Stimulated activated naive B cell treated with anti-CD40 and anti-IgM and Interleukin-4, amounts not matched to agents 10 μg/mL and 1 μg/mL and 100 μg/mL, for 72 hours (primary cell): ENCODE data around the gene SMLR1.

Source experiments
- ATAC-seq, 2 donors: fragments of 150-1000 bp; cut with Tn5 transposase; replicated peaks; 2 replicates each; pipeline ENCODE4 v1.10.0; 2021; ENCODE audit warnings: moderate library complexity in 1 of 2
- DNase-seq: peaks from one replicate; pipeline ENCODE4 v3.0.0; 2021
- H3K27ac Mint-ChIP-seq: one replicate; pipeline ENCODE4 v1.8.0; 2022; ENCODE audit warnings: mild to moderate bottlenecking, mixed read lengths
- H3K27me3 Mint-ChIP-seq, 2 donors: one replicate each; pipeline ENCODE4 v1.8.0; 2022; ENCODE audit warnings: mixed read lengths in 2 of 2
- H3K36me3 Mint-ChIP-seq, 2 donors: one replicate each; pipeline ENCODE4 v1.8.0; 2022; ENCODE audit warnings: mixed read lengths in 2 of 2, mild to moderate bottlenecking in 1 of 2
- H3K4me1 Mint-ChIP-seq, 2 donors: one replicate each; pipeline ENCODE4 v1.8.0; 2022; ENCODE audit warnings: mixed read lengths in 2 of 2, mild to moderate bottlenecking in 1 of 2
- H3K4me3 Mint-ChIP-seq, 2 donors: one replicate each; pipeline ENCODE4 v1.8.0; 2022; ENCODE audit warnings: mild to moderate bottlenecking in 2 of 2, mixed read lengths in 2 of 2, moderate library complexity in 1 of 2
- H3K9me3 Mint-ChIP-seq, 2 donors: one replicate each; pipeline ENCODE4 v1.8.0; 2022; ENCODE audit warnings: mixed read lengths in 2 of 2, mild to moderate bottlenecking in 1 of 2

Gene SMLR1

GRCh38 chr6:130836055-130836640, 8.9 kb downstream of the SMLR1 start:
- no peak overlapping the region for H3K27ac Mint-ChIP-seq
- DNase-seq (no peak), ATAC-seq (no peak)
- no peak overlapping the region for H3K4me3 Mint-ChIP-seq
- no peaks in the 10 kb centered on the region for H3K27me3 Mint-ChIP-seq
- no peaks in the 10 kb centered on the region for H3K9me3 Mint-ChIP-seq
- H3K4me1 Mint-ChIP-seq, result no peaks in the 10 kb centered on the region
- H3K36me3 Mint-ChIP-seq, result peaks cover 12 to 13% of the 10 kb centered on the region in 2 donors

- H3K36me3 Mint-ChIP-seq, result peaks cover 14 to 18% of the 10 kb centered on the region in 2 donors
- DNase-seq (no peak), ATAC-seq (no peak)
- H3K27me3 Mint-ChIP-seq, result no peaks in the 10 kb centered on the region
- no peak overlapping the region for H3K27ac Mint-ChIP-seq
- no peaks in the 10 kb centered on the region for H3K4me1 Mint-ChIP-seq
- no peaks in the 10 kb centered on the region for H3K9me3 Mint-ChIP-seq
- H3K4me3 Mint-ChIP-seq, result no peak overlapping the region
Observed at GRCh38 chr6:130837067-130837466, 9.9 kb downstream of the SMLR1 start.

- H3K27me3 Mint-ChIP-seq, result no peaks in the 10 kb centered on the region
- peaks cover 14% of the 10 kb centered on the region in 2 donors for H3K36me3 Mint-ChIP-seq
- no peaks in the 10 kb centered on the region for H3K4me1 Mint-ChIP-seq
- DNase-seq (no peak), ATAC-seq (no peak)
- no peak overlapping the region for H3K27ac Mint-ChIP-seq
- H3K4me3 Mint-ChIP-seq, result no peak overlapping the region
- no peaks in the 10 kb centered on the region for H3K9me3 Mint-ChIP-seq
Observed at GRCh38 chr6:130838250-130838860, 11.1 kb downstream of the SMLR1 start.

- H3K4me1 Mint-ChIP-seq, result no peaks in the 10 kb centered on the region
- H3K4me3 Mint-ChIP-seq, result no peak overlapping the region
- H3K27ac Mint-ChIP-seq, result no peak overlapping the region
- no peak for ATAC-seq
- H3K9me3 Mint-ChIP-seq, result no peaks in the 10 kb centered on the region
- DNase-seq, result no peak
- peaks cover 14 to 18% of the 10 kb centered on the region in 2 donors for H3K36me3 Mint-ChIP-seq
- H3K27me3 Mint-ChIP-seq, result no peaks in the 10 kb centered on the region
Observed at GRCh38 chr6:130838951-130839350, 11.7 kb downstream of the SMLR1 start.

- no peak overlapping the region for H3K4me3 Mint-ChIP-seq
- no peaks in the 10 kb centered on the region for H3K27me3 Mint-ChIP-seq
- DNase-seq (no peak), ATAC-seq (no peak)
- H3K9me3 Mint-ChIP-seq, result no peaks in the 10 kb centered on the region
- peaks cover 14 to 19% of the 10 kb centered on the region in 2 donors for H3K36me3 Mint-ChIP-seq
- no peak overlapping the region for H3K27ac Mint-ChIP-seq
- H3K4me1 Mint-ChIP-seq, result no peaks in the 10 kb centered on the region
Observed at GRCh38 chr6:130839379-130839778, 12.2 kb downstream of the SMLR1 start.

- no peaks in the 10 kb centered on the region for H3K9me3 Mint-ChIP-seq
- no peak overlapping the region for H3K4me3 Mint-ChIP-seq
- peaks cover 14 to 19% of the 10 kb centered on the region in 2 donors for H3K36me3 Mint-ChIP-seq
- ATAC-seq, result no peak
- H3K27ac Mint-ChIP-seq, result no peak overlapping the region
- no peak for DNase-seq
- no peaks in the 10 kb centered on the region for H3K27me3 Mint-ChIP-seq
- no peaks in the 10 kb centered on the region for H3K4me1 Mint-ChIP-seq
Observed at GRCh38 chr6:130840050-130840449, 12.8 kb downstream of the SMLR1 start.

- no peaks in the 10 kb centered on the region for H3K9me3 Mint-ChIP-seq
- H3K27ac Mint-ChIP-seq, result no peak overlapping the region
- peaks cover 17 to 22% of the 10 kb centered on the region in 2 donors for H3K36me3 Mint-ChIP-seq
- DNase-seq (no peak), ATAC-seq (no peak)
- H3K4me3 Mint-ChIP-seq, result no peak overlapping the region
- H3K27me3 Mint-ChIP-seq, result no peaks in the 10 kb centered on the region
- no peaks in the 10 kb centered on the region for H3K4me1 Mint-ChIP-seq
Observed at GRCh38 chr6:130841128-130841728, 14.0 kb downstream of the SMLR1 start.

GRCh38 chr6:130843575-130844320, 16.5 kb downstream of the SMLR1 start:
- peak; percentile 53 to 74 for ATAC-seq
- no peak overlapping the region for H3K4me3 Mint-ChIP-seq
- H3K4me1 Mint-ChIP-seq, result peaks cover 16 to 20% of the 10 kb centered on the region in 2 donors
- DNase-seq, result no peak
- no peaks in the 10 kb centered on the region for H3K9me3 Mint-ChIP-seq
- H3K36me3 Mint-ChIP-seq, result peaks cover 16 to 25% of the 10 kb centered on the region in 2 donors
- H3K27ac Mint-ChIP-seq, result no peak overlapping the region
- H3K27me3 Mint-ChIP-seq, result no peaks in the 10 kb centered on the region

- DNase-seq, result no peak
- H3K27me3 Mint-ChIP-seq, result no peaks in the 10 kb centered on the region
- ATAC-seq, result no peak
- H3K27ac Mint-ChIP-seq, result no peak overlapping the region
- H3K36me3 Mint-ChIP-seq, result peaks cover 6 to 21% of the 10 kb centered on the region in 2 donors
- H3K4me1 Mint-ChIP-seq, result peaks cover 20 to 31% of the 10 kb centered on the region in 2 donors
- H3K9me3 Mint-ChIP-seq, result no peaks in the 10 kb centered on the region
- H3K4me3 Mint-ChIP-seq, result no peak overlapping the region
Observed at GRCh38 chr6:130846501-130846900, 19.3 kb downstream of the SMLR1 start.

GRCh38 chr6:130847001-130847910, 20.1 kb downstream of the SMLR1 start:
- Mint-ChIP-seq H3K27me3 (no peaks in the 10 kb centered on the region), H3K9me3 (no peaks in the 10 kb centered on the region), H3K4me3 (peak overlapping the region in 1 of 2 donors; percentile 1), H3K4me1 (peaks cover 23 to 36% of the 10 kb centered on the region in 2 donors), H3K36me3 (peaks cover 9 to 23% of the 10 kb centered on the region in 2 donors), H3K27ac (peak overlapping the region; percentile 44)
- ATAC-seq, result peak; percentile 24 to 41
- no peak for DNase-seq

GRCh38 chr6:130848945-130849344, 21.7 kb downstream of the SMLR1 start:
- Mint-ChIP-seq H3K27ac (no peak overlapping the region), H3K4me1 (peaks cover 23 to 36% of the 10 kb centered on the region in 2 donors), H3K4me3 (no peak overlapping the region), H3K36me3 (peaks cover 24 to 33% of the 10 kb centered on the region in 2 donors), H3K27me3 (no peaks in the 10 kb centered on the region), H3K9me3 (no peaks in the 10 kb centered on the region)
- DNase-seq (peak; percentile 18), ATAC-seq (peak; percentile 91 to 95)

- ATAC-seq (no peak), DNase-seq (no peak)
- Mint-ChIP-seq H3K36me3 (peaks cover 26 to 35% of the 10 kb centered on the region in 2 donors), H3K4me3 (no peak overlapping the region), H3K9me3 (no peaks in the 10 kb centered on the region), H3K4me1 (peaks cover 23 to 36% of the 10 kb centered on the region in 2 donors), H3K27ac (no peak overlapping the region), H3K27me3 (no peaks in the 10 kb centered on the region)
Observed at GRCh38 chr6:130849594-130849993, 22.4 kb downstream of the SMLR1 start.

GRCh38 chr6:130851026-130851425, 23.8 kb downstream of the SMLR1 start:
- H3K4me3 Mint-ChIP-seq, result no peak overlapping the region
- ATAC-seq, result peak; percentile 30 to 38
- no peak overlapping the region for H3K27ac Mint-ChIP-seq
- H3K4me1 Mint-ChIP-seq, result peaks cover 23 to 36% of the 10 kb centered on the region in 2 donors
- no peak for DNase-seq
- H3K9me3 Mint-ChIP-seq, result peaks cover 0 to 1% of the 10 kb centered on the region in 2 donors
- peaks cover 28 to 38% of the 10 kb centered on the region in 2 donors for H3K36me3 Mint-ChIP-seq
- no peaks in the 10 kb centered on the region for H3K27me3 Mint-ChIP-seq
